T-helper 17 cell (primary cell): ENCODE measurements around the gene SHROOM3. TPM values are rescaled to one million over a fixed set of nuclear protein-coding genes. Genes with fewer than 3 reads are reported as not detected.

Experiments used
- ATAC-seq: fragments of 150-1000 bp; cut with Tn5 transposase; 2 replicates; pipeline ENCODE4 v1.10.0; 2021; ENCODE audit warnings: mild to moderate bottlenecking, moderate library complexity
- DNase-seq, 3 donors: peaks; one replicate each; pipeline versions ENCODE4 v3.0.0 to v3.0.0-alpha.2; 2020 to 2021
- H3K9me3 ChIP-seq: one replicate; pipeline ENCODE4 v1.7.0; 2013; ENCODE audit warnings: low read length, mild to moderate bottlenecking; ENCODE audit not compliant: control insufficient read depth, poor library complexity, severe bottlenecking
- H3K27ac Mint-ChIP-seq: one replicate; pipeline ENCODE4 v1.8.0; 2022; ENCODE audit warnings: mild to moderate bottlenecking, moderate library complexity, mixed read lengths
- H3K27me3 Mint-ChIP-seq: one replicate; pipeline ENCODE4 v1.8.0; 2022; ENCODE audit warnings: mixed read lengths
- H3K36me3 Mint-ChIP-seq: one replicate; pipeline ENCODE4 v1.8.0; 2022; ENCODE audit warnings: low read depth, mixed read lengths
- H3K4me1 Mint-ChIP-seq: one replicate; pipeline ENCODE4 v1.8.0; 2022; ENCODE audit warnings: mild to moderate bottlenecking, mixed read lengths
- H3K4me3 Mint-ChIP-seq: one replicate; pipeline ENCODE4 v1.8.0; 2022; ENCODE audit warnings: mild to moderate bottlenecking, moderate library complexity, mixed read lengths
- total RNA-seq, 4 donors: library from RNA in 2 of 4; stranded (reverse) in 2 of 4; gene quantifications; one replicate each; pipeline ENCODE4 v1.2.3 and lab custom pipeline; 2022 to 2026

SHROOM3 gene
- total RNA-seq, 2 donors from 2014 or later, result not detected

GRCh38 chr4:76745240-76745639 lies 310.2 kb downstream of the SHROOM3 start:
- peaks cover 4% of the 10 kb centered on the region for H3K36me3 Mint-ChIP-seq
- no peaks in the 10 kb centered on the region for H3K9me3 ChIP-seq
- H3K4me3 Mint-ChIP-seq, result no peak overlapping the region
- peaks cover 30% of the 10 kb centered on the region for H3K27me3 Mint-ChIP-seq
- peaks cover 5% of the 10 kb centered on the region for H3K4me1 Mint-ChIP-seq
- ATAC-seq, result no peak
- DNase-seq, result no peak
- H3K27ac Mint-ChIP-seq, result no peak overlapping the region

DNA sequence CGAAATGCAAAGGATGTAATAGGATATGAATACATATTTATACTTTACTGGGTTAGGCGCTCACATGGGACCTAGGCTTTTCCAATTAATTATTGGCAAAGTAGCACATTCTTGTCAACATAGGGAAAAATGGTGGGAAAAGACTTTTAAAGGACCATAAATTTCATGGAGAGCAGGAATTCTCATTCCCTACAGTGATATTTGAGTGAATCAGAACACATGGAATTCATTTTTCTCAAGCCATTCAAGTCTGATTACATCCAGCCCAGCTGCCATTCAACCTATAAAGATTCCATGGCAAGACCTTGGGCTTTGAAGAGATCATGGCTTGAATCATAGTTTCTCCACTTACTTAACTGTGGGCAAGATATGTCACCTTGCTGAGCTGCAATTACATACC lies 312.5 kb downstream of the SHROOM3 start:
- no peak for DNase-seq

DNA sequence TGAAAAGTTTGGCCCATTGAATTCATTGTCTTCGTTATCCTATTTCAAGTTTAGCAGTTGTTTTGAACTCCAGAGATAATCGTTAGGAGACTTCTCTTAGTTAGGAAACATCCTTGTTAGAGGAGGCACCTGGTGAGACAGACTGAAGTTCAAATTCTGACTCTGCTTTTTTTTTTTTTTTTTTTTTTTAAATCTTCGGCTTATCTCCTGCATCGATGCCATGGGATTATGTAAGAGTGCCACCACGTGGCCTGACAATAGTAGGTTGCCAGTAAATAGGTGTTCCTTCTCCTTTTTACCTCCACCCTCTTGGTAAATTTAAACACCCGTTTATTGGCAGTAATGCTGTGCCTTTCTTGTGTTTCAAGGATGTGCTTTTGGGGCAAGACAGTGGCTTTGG lies 313.6 kb downstream of the SHROOM3 start:
- peaks cover 4% of the 10 kb centered on the region for H3K36me3 Mint-ChIP-seq
- H3K4me3 Mint-ChIP-seq, result no peak overlapping the region
- peak overlapping the region; percentile 37 for H3K27ac Mint-ChIP-seq
- peaks cover 42% of the 10 kb centered on the region for H3K27me3 Mint-ChIP-seq
- no peak for DNase-seq
- ATAC-seq, result no peak
- no peaks in the 10 kb centered on the region for H3K9me3 ChIP-seq
- peaks cover 7% of the 10 kb centered on the region for H3K4me1 Mint-ChIP-seq

More for the DNA sequence above, 312.5 kb downstream of the SHROOM3 start:
- no peak for ATAC-seq
- H3K9me3 ChIP-seq, result no peaks in the 10 kb centered on the region
- no peak overlapping the region for H3K4me3 Mint-ChIP-seq
- H3K27ac Mint-ChIP-seq, result no peak overlapping the region
- H3K27me3 Mint-ChIP-seq, result peaks cover 43% of the 10 kb centered on the region
- H3K4me1 Mint-ChIP-seq, result peaks cover 5% of the 10 kb centered on the region
- H3K36me3 Mint-ChIP-seq, result peaks cover 4% of the 10 kb centered on the region

- H3K9me3 ChIP-seq, result no peaks in the 10 kb centered on the region
- Mint-ChIP-seq H3K4me1 (peaks cover 7% of the 10 kb centered on the region), H3K4me3 (no peak overlapping the region), H3K27me3 (peaks cover 42% of the 10 kb centered on the region), H3K36me3 (peaks cover 4% of the 10 kb centered on the region), H3K27ac (no peak overlapping the region)
- DNase-seq (no peak), ATAC-seq (no peak)
These were observed 314.3 kb downstream of the SHROOM3 start for GRCh38 chr4:76749355-76749754.

GRCh38 chr4:76750716-76751115 lies 315.7 kb downstream of the SHROOM3 start:
- H3K27me3 Mint-ChIP-seq, result peaks cover 42% of the 10 kb centered on the region
- H3K4me3 Mint-ChIP-seq, result no peak overlapping the region
- H3K27ac Mint-ChIP-seq, result no peak overlapping the region
- ATAC-seq (no peak), DNase-seq (no peak)
- peaks cover 4% of the 10 kb centered on the region for H3K36me3 Mint-ChIP-seq
- H3K4me1 Mint-ChIP-seq, result peaks cover 5% of the 10 kb centered on the region
- H3K9me3 ChIP-seq, result no peaks in the 10 kb centered on the region

GRCh38 chr4:76751612-76752343 lies 316.7 kb downstream of the SHROOM3 start:
- Mint-ChIP-seq H3K27ac (no peak overlapping the region), H3K36me3 (peaks cover 4% of the 10 kb centered on the region), H3K27me3 (peaks cover 48% of the 10 kb centered on the region), H3K4me3 (no peak overlapping the region), H3K4me1 (peaks cover 5% of the 10 kb centered on the region)
- H3K9me3 ChIP-seq, result no peaks in the 10 kb centered on the region
- ATAC-seq (no peak), DNase-seq (no peak)

GRCh38 chr4:76752861-76753501 lies 318.0 kb downstream of the SHROOM3 start:
- Mint-ChIP-seq H3K36me3 (peaks cover 4% of the 10 kb centered on the region), H3K27me3 (peaks cover 48% of the 10 kb centered on the region), H3K4me3 (no peak overlapping the region), H3K4me1 (peaks cover 5% of the 10 kb centered on the region), H3K27ac (no peak overlapping the region)
- no peak for ATAC-seq
- DNase-seq, result no peak
- H3K9me3 ChIP-seq, result no peaks in the 10 kb centered on the region

GRCh38 chr4:76753814-76754213 lies 318.8 kb downstream of the SHROOM3 start:
- H3K36me3 Mint-ChIP-seq, result peaks cover 4% of the 10 kb centered on the region
- DNase-seq, result no peak
- no peaks in the 10 kb centered on the region for H3K9me3 ChIP-seq
- peaks cover 4% of the 10 kb centered on the region for H3K4me1 Mint-ChIP-seq
- ATAC-seq, result no peak
- no peak overlapping the region for H3K27ac Mint-ChIP-seq
- H3K27me3 Mint-ChIP-seq, result peaks cover 46% of the 10 kb centered on the region
- no peak overlapping the region for H3K4me3 Mint-ChIP-seq

DNA sequence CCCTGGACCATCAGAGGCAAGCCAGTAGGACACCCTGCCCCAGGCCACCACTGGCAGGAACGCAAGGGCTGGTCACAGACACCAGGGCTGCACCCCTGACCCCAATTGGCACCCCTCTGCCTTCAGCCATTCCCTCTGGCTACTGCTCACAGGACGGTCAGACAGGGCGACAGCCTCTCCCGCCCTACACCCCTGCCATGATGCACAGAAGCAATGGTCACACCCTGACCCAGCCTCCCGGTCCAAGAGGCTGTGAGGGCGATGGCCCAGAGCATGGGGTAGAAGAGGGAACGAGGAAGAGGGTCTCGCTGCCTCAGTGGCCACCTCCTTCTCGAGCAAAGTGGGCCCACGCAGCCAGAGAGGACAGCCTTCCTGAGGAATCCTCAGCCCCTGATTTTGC lies 319.4 kb downstream of the SHROOM3 start:
- no peaks in the 10 kb centered on the region for H3K9me3 ChIP-seq
- Mint-ChIP-seq H3K4me3 (no peak overlapping the region), H3K4me1 (peaks cover 2% of the 10 kb centered on the region), H3K27me3 (peaks cover 43% of the 10 kb centered on the region), H3K36me3 (peaks cover 2% of the 10 kb centered on the region), H3K27ac (no peak overlapping the region)
- DNase-seq, result no peak
- no peak for ATAC-seq

- no peak for DNase-seq
- Mint-ChIP-seq H3K4me3 (no peak overlapping the region), H3K27ac (no peak overlapping the region), H3K36me3 (no peaks in the 10 kb centered on the region), H3K27me3 (peaks cover 44% of the 10 kb centered on the region), H3K4me1 (peaks cover 2% of the 10 kb centered on the region)
- ATAC-seq, result no peak
- no peaks in the 10 kb centered on the region for H3K9me3 ChIP-seq
These were observed 320.7 kb downstream of the SHROOM3 start for GRCh38 chr4:76755756-76756155.

DNA sequence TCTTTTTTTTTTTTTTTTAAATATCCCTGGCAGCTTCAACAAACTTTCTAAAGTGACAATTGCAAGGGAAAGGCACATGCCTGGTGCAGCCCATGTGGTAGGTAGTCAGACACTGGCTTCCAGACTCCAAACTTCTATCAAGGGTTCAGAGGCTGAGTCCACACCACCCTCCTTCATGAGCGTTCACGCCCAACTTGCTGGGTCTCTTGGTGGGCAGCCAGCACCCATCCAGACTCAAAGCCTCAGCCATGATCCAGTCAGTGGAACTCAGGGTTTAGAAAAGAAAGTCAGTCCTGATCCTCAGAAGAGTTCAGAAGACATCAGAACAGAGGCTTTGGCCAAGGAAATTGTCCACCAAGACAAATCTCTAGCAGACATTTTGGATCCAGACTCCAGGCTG lies 321.4 kb downstream of the SHROOM3 start:
- no peak overlapping the region for H3K4me3 Mint-ChIP-seq
- ATAC-seq (no peak), DNase-seq (no peak)
- H3K27me3 Mint-ChIP-seq, result peaks cover 49% of the 10 kb centered on the region
- no peak overlapping the region for H3K27ac Mint-ChIP-seq
- H3K9me3 ChIP-seq, result no peaks in the 10 kb centered on the region
- peaks cover 2% of the 10 kb centered on the region for H3K4me1 Mint-ChIP-seq
- no peaks in the 10 kb centered on the region for H3K36me3 Mint-ChIP-seq

- DNase-seq, result no peak
- no peaks in the 10 kb centered on the region for H3K9me3 ChIP-seq
- Mint-ChIP-seq H3K4me1 (peaks cover 2% of the 10 kb centered on the region), H3K27me3 (peaks cover 49% of the 10 kb centered on the region), H3K4me3 (no peak overlapping the region), H3K27ac (no peak overlapping the region), H3K36me3 (no peaks in the 10 kb centered on the region)
- ATAC-seq, result no peak
These were observed 322.4 kb downstream of the SHROOM3 start for GRCh38 chr4:76757418-76757939.

- H3K4me1 Mint-ChIP-seq, result no peaks in the 10 kb centered on the region
- H3K27ac Mint-ChIP-seq, result no peak overlapping the region
- H3K27me3 Mint-ChIP-seq, result peaks cover 46% of the 10 kb centered on the region
- DNase-seq (no peak), ATAC-seq (no peak)
- H3K9me3 ChIP-seq, result no peaks in the 10 kb centered on the region
- no peak overlapping the region for H3K4me3 Mint-ChIP-seq
- H3K36me3 Mint-ChIP-seq, result no peaks in the 10 kb centered on the region
These were observed 323.4 kb downstream of the SHROOM3 start for GRCh38 chr4:76758290-76758882.
